SK-N-SH treated with all-trans-retinoic acid at 6 μM for 48 hours (cell line): ENCODE data around the gene RALB.

ENCODE experiments used
- ARNTL ChIP-seq: fragments of 450-650 bp; formaldehyde crosslinking; IDR thresholded peaks from 2 replicates; pipeline ENCODE4 v1.5.0; 2020; ENCODE audit warnings: low read depth, mild to moderate bottlenecking, moderate library complexity, borderline replicate concordance
- BACH2 ChIP-seq: fragments of 250-450 bp; sonication (Bioruptor Pico); IDR thresholded peaks from 2 replicates; pipeline ENCODE4 v1.9.0; 2021; ENCODE audit warnings: mild to moderate bottlenecking, borderline replicate concordance
- CREB5 ChIP-seq: fragments of 250-450 bp; sonication (Bioruptor Pico); IDR thresholded peaks from 2 replicates; pipeline ENCODE4 v1.5.1; 2020; ENCODE audit warnings: low read depth, mild to moderate bottlenecking, moderate library complexity
- CSDC2 ChIP-seq: fragments of 250-450 bp; sonication (Bioruptor Pico); IDR thresholded peaks from 2 replicates; pipeline ENCODE4 v1.5.0; 2020; ENCODE audit warnings: mild to moderate bottlenecking, moderate library complexity
- GLIS3 ChIP-seq: fragments of 250-450 bp; sonication (Bioruptor Pico); IDR thresholded peaks from 2 replicates; pipeline ENCODE4 v1.5.0; 2020; ENCODE audit warnings: mild to moderate bottlenecking, moderate library complexity
- RARB ChIP-seq: fragments of 250-450 bp; sonication (Bioruptor Pico); IDR thresholded peaks from 2 replicates; pipeline ENCODE4 v1.8.0; 2021; ENCODE audit warnings: mild to moderate bottlenecking, moderate library complexity
- ZFP3 ChIP-seq: fragments of 250-450 bp; sonication (Bioruptor Pico); IDR thresholded peaks from 2 replicates; pipeline ENCODE4 v1.5.0; 2020; ENCODE audit warnings: mild to moderate bottlenecking, moderate library complexity
- ZNF565 ChIP-seq: fragments of 450-650 bp; formaldehyde crosslinking; conservative IDR thresholded peaks from 2 replicates; pipeline ENCODE4 v1.5.0; 2020; ENCODE audit warnings: low read depth, mild to moderate bottlenecking, moderate library complexity
- TF ChIP-seq, protein P1 (sequence below): fragments of 250-450 bp; sonication (Bioruptor Pico); IDR thresholded peaks from 2 replicates; pipeline ENCODE4 v1.8.0; 2020; ENCODE audit warnings: mild to moderate bottlenecking, moderate library complexity, borderline replicate concordance
- TF ChIP-seq, protein P2 (sequence below): fragments of 250-450 bp; sonication (Bioruptor Pico); IDR thresholded peaks from 2 replicates; pipeline ENCODE4 v1.8.0; 2021; ENCODE audit warnings: low read depth, mild to moderate bottlenecking, moderate library complexity, borderline replicate concordance
- TF ChIP-seq, protein P3 (sequence below): fragments of 250-450 bp; sonication (Bioruptor Pico); IDR thresholded peaks from 2 replicates; pipeline ENCODE4 v1.5.1; 2021; ENCODE audit warnings: mild to moderate bottlenecking, moderate library complexity

DNA sequence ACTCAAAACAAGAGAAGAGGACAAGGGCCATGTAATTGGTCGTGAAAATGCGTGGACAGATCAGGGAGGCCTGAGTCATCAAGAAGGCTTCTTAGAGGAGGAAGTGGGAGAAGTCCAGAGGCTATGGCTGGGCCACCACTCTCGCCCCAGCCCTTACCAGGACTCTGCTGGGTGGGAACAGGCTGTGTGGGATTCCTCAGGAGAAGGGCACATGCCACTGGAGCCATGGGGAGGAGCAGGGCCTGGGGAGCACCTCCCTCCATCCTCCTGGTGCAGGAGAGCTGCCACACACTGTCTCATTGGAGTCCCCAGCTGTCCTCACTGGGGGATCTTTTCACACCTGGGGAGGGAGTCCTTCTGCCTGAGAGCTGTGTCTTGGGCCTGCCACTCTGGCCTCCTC lies 9.4 kb upstream of the RALB start:
- TF ChIP-seq RARB (CRISPR knock-in tag) = no peak
- TF ChIP-seq ARNTL (CRISPR knock-in tag) = no peak
- TF ChIP-seq CREB5 (CRISPR knock-in tag) = no peak
- TF ChIP-seq, protein P1, sequence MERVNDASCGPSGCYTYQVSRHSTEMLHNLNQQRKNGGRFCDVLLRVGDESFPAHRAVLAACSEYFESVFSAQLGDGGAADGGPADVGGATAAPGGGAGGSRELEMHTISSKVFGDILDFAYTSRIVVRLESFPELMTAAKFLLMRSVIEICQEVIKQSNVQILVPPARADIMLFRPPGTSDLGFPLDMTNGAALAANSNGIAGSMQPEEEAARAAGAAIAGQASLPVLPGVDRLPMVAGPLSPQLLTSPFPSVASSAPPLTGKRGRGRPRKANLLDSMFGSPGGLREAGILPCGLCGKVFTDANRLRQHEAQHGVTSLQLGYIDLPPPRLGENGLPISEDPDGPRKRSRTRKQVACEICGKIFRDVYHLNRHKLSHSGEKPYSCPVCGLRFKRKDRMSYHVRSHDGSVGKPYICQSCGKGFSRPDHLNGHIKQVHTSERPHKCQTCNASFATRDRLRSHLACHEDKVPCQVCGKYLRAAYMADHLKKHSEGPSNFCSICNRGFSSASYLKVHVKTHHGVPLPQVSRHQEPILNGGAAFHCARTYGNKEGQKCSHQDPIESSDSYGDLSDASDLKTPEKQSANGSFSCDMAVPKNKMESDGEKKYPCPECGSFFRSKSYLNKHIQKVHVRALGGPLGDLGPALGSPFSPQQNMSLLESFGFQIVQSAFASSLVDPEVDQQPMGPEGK (CRISPR knock-in tag) = no peak
- TF ChIP-seq GLIS3 = no peak
- no peak for TF ChIP-seq CSDC2 (CRISPR knock-in tag)
- no peak for TF ChIP-seq ZNF565 (CRISPR knock-in tag)
- no peak for TF ChIP-seq BACH2 (CRISPR knock-in tag)
- no peak for TF ChIP-seq ZFP3 (CRISPR knock-in tag)
- TF ChIP-seq, protein P2, sequence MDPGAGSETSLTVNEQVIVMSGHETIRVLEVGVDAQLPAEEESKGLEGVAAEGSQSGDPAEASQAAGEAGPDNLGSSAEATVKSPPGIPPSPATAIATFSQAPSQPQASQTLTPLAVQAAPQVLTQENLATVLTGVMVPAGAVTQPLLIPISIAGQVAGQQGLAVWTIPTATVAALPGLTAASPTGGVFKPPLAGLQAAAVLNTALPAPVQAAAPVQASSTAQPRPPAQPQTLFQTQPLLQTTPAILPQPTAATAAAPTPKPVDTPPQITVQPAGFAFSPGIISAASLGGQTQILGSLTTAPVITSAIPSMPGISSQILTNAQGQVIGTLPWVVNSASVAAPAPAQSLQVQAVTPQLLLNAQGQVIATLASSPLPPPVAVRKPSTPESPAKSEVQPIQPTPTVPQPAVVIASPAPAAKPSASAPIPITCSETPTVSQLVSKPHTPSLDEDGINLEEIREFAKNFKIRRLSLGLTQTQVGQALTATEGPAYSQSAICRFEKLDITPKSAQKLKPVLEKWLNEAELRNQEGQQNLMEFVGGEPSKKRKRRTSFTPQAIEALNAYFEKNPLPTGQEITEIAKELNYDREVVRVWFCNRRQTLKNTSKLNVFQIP = no peak
- TF ChIP-seq, protein P3, sequence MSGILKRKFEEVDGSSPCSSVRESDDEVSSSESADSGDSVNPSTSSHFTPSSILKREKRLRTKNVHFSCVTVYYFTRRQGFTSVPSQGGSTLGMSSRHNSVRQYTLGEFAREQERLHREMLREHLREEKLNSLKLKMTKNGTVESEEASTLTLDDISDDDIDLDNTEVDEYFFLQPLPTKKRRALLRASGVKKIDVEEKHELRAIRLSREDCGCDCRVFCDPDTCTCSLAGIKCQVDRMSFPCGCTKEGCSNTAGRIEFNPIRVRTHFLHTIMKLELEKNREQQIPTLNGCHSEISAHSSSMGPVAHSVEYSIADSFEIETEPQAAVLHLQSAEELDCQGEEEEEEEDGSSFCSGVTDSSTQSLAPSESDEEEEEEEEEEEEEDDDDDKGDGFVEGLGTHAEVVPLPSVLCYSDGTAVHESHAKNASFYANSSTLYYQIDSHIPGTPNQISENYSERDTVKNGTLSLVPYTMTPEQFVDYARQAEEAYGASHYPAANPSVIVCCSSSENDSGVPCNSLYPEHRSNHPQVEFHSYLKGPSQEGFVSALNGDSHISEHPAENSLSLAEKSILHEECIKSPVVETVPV = no peak
